Measurements from ENCODE around the gene DAB2IP.

GRCh38 chr9:121660876-121661275, 9.4 kb downstream of the DAB2IP start:
- TF ChIP-seq, protein P1, sequence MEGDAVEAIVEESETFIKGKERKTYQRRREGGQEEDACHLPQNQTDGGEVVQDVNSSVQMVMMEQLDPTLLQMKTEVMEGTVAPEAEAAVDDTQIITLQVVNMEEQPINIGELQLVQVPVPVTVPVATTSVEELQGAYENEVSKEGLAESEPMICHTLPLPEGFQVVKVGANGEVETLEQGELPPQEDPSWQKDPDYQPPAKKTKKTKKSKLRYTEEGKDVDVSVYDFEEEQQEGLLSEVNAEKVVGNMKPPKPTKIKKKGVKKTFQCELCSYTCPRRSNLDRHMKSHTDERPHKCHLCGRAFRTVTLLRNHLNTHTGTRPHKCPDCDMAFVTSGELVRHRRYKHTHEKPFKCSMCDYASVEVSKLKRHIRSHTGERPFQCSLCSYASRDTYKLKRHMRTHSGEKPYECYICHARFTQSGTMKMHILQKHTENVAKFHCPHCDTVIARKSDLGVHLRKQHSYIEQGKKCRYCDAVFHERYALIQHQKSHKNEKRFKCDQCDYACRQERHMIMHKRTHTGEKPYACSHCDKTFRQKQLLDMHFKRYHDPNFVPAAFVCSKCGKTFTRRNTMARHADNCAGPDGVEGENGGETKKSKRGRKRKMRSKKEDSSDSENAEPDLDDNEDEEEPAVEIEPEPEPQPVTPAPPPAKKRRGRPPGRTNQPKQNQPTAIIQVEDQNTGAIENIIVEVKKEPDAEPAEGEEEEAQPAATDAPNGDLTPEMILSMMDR (IDR thresholded peaks at IDR 0.05), result no peak
- no peak for TF ChIP-seq POLR2A (IDR thresholded peaks at IDR 0.05)
